RPMI7951 (cell line): Measurements from ENCODE around the gene CDC42BPG. TPM values are rescaled to one million over a fixed set of nuclear protein-coding genes. Genes with fewer than 3 reads are reported as not detected.
A peak's percentile ranks its signal among the peaks of the same experiment; 100 is the strongest.
"Not testable (repeated sequence)": the region's sequence is repeated elsewhere in the genome, so short reads cannot be mapped to it uniquely, and the experiment has no call there.

Source experiments
- DNase-seq: peaks from one replicate; pipeline ENCODE4 v3.0.0-alpha.2; 2012; ENCODE audit warnings: low read depth
- total RNA-seq: library from RNA; depleted of rRNA; stranded (reverse); fragments of >200 nt; shearing (Covaris generic); gene quantifications from 2 replicates; pipeline ENCODE4 v1.2.3, GENCODE V29; 2014

The CDC42BPG gene
- total RNA-seq, 1 experiment from 2014 or later, result not detected

DNA sequence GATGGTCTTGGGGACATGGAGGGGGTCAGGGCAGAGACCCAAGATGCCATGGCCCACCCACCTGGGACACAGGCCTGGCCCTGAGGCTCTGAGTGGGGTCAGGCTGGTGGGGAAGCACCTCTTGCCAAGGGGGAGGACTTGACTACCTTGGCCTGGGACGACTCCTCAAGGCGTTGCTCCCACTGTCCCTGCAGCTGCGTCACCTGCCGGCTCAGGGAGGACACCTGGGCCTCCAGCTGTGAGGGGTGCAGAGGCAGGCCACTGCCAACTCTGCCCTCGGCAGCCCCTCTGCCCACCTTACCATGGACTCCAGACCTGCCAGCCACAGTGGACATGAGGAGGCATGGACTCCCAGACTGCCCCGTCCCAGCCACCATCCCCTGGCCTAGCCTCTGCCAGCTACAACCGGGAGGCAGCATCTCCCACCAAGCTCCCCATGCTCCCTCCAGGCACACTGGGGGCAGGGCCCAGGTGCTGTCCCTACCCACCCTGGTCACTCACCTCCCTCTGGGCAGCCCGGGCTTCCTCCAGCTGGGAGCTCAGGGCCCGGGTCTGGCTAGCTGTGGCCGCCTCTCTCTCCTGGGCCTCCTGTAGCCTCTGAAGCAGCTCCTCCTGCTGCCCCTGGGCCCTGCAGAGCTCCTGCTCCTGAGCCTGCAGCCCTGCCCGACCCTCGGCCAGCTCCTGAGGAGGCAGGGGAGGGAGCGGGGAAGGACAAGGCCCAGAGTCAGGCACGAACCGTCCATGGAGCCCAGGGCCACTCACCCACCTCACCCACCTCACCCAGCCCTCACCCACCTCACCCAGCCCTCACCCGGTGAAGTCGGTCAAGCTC is 8.6 kb downstream of the CDC42BPG start:
- no peak for DNase-seq

DNA sequence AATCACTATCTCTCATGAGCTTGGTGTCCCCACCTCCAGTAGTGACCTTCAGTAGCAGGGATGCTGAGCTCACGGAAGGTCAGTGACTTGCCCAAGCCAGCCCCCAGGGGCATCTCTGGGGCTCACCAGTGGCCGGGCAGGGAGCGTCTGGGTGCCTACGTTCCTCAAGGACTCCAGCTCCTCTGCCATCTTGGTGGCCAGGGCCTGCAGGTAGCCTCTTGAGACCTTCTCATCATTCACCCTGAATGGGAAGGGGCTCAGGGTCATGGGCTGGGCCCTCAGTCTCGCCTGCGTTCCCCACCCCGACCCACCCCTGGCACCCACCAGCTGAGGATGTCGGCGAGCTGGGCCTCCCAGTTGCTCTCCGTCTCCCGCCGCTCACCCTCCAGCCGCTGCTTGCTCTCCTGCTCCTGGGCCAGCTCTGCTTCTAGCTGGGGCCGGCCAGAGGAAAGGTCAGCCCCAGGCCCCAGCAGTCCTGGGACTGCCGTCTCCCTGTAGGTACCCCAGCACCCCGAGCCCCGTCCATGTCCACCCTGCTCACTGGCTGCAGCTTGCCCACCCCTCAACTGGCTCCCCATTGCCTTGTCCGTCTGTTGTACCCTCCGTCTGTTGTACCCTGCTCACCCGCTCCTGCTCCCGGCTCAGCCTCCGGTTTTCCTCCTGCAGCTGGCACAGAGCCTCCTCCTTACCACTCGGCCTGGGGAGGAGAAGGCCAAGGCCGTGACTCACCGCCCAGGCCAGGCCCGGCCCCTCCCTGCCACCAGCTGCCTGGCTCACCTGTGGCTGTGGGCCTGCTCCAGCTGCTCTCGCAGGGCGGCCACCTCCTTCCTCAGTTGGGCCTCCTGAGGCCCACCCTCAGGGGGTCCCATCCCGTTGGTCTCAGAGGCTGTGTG is 9.5 kb downstream of the CDC42BPG start:
- peak; percentile 69 for DNase-seq

DNA sequence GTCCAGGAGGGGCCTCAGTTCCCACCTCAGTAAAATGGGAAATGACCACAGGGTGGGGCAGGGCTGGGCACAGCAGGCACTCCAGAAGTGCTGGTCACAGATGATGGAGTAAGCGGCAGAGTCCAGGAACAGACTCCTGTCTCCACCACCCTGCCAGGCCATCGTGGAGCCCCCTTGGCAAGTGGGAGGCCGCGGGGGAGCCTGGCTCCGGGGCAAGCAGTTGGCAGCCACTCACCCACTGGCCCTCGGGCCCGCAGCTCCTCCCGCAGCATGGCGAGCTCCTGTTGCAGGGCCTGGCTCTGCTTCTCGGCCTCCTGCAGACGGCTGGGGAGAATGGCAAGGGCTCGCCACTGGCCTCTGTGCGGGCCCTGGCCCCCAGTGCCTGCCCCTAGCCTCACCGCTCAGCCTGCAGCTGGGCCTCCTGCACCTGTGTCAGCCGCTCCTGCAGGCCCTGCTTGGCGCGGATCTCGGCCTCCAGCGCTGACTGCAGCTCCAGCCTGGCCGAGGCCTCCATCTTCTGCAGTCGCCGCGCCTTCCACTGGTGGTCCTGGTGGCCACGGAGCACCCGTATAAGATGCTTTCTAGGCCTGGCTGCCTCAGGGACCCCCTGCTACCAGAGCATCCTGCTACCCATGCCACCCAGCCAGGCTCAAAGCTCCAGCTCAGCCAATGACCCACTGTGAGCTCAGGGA is 10.3 kb downstream of the CDC42BPG start:
- no peak for DNase-seq

DNA sequence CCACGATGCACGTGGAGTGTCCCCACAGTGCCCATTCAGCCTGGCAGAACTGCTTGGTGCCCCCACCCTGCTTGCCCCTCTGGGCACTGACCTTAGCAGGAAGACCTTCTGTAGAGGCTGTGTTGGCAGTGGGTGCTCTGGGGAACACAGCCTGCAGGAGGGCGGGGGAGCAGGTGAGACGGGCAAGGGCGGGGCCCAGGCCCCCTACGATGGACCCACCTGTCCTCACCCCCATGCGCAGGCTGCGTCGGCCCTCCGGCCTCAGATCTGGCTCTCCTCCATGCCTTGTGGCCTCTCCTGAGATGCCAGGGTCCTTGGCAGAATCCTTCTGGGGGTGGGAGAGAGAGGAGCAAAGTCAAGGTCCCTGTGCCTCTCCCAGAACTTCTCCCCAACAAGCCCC is 10.9 kb downstream of the CDC42BPG start:
- no peak for DNase-seq

DNA sequence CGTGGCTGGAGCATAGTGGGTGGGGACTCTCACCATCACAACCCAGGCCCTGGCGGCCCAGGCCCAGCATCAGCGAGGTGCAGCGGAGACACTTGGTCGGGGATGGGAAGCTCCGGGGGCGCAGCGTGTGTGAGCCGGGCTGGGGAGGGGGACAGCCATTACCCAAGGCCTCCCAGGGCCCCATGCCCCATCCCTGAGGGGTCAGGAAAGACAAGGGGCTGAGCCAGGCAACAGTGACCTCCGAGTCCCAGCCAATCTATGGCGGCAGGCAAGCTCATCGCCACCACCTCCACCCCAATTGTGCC is 11.3 kb downstream of the CDC42BPG start:
- no peak for DNase-seq

DNA sequence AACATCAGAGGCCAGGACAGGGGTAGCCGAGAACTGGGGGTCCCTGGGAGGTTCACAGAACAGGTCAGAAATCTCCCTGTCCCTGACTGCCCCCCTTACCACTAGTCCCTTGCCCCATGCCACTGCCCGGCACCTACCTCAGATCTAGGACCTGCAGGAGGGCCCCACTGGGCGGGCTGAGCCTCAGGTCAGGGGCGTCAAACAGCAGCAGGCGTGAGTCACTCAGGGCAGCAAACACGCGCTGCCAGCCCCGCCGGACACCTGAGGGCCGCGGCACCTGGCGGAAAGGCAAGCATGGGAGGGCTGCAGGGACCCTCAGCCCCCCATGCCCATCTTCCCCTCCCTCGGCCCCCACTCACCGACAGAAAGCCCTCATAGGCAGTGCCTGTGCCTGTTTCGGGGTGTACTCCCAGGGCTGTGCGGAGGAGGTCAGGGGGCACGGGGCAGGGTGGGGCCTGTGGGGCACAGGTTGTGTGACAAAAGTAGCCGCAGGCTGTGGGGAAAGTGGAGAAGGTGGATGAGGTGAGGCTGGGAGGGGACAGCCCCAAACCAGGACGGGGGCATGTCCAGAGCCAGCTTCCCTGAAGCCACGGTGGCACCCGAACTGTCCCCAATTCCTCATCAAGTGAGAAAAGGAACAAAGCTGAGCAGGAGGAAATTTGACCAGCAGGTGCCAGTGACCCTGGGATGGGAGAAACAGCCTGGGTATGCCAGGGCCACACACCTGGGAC is 11.8 kb downstream of the CDC42BPG start:
- DNase-seq, result no peak

DNA sequence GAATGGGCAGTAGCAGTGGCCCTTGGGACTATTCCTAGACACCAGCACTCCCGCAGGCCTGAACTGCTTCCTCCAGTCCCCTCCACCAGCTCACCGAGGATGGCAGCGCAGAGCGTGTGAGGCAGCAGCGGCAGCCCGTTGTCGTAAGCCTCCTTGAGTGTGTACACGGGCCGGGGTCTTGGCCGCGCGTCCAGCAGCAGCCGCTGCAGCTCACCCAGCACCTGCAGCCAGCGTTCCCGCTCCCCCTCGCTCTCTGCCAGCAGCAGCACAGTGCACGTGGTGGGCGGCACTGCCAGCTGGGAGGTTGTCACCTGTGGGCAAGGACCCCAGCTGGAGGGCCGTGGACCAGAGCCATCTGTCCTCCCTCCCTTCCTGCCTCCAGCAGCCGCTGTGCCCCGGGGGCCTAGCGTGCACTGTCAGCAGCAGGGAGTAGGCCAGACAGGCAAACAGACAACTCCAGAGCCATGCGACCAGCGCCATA is 13.0 kb downstream of the CDC42BPG start:
- no peak for DNase-seq

DNA sequence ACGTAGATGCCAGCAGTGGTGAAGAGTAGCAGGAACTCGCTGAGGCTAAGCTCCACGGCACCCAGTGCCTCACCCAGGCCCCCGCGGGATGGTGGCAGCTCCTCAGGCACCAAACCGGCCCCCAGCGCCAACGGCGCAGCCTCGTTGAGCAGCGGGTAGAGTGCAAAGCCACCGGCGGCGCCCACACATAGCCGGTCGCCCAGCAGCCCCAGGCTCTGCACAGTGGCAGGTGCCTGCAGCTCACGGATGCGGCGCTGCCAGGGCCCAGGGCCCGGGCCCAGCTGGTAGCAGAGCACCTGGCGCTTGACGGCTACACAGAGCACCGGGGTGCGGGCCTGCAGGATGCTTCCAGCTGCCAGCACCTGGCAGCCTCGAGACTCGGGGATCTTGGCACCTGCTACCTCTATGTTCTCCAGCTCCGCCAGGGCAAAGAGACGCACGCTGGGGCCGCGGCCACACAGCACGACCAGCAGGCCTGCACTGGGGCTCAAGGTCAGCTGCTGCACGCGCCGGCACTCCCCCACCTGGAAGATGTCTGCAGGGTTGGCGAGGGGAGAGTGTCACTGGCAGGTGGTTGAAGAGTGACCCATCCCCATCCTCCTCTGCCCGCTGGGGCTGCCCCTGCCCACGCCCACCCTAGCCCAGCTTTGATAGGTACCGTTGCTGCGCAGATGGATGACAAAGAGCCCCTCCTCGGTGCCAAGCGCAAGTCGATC is 14.8 kb downstream of the CDC42BPG start:
- DNase-seq, result no peak

DNA sequence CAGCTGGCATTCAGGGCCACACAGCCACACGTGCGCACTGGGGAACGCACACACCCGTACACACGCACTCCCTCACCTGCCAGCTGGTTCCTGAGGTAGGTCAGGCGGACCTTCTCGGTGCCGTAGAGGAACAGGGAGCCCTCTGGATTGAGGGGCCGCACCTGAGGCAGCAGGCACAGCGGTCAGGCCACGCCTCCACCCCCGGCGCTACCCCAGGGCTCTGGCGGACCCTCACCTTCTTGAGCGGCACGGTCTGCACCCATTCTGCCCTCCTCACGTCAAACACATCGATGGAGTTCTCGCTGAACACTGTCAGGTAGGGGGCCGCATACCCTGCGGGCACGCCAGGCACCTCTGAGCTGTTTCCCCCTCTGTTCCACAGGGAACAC is 17.0 kb downstream of the CDC42BPG start:
- no peak for DNase-seq

DNA sequence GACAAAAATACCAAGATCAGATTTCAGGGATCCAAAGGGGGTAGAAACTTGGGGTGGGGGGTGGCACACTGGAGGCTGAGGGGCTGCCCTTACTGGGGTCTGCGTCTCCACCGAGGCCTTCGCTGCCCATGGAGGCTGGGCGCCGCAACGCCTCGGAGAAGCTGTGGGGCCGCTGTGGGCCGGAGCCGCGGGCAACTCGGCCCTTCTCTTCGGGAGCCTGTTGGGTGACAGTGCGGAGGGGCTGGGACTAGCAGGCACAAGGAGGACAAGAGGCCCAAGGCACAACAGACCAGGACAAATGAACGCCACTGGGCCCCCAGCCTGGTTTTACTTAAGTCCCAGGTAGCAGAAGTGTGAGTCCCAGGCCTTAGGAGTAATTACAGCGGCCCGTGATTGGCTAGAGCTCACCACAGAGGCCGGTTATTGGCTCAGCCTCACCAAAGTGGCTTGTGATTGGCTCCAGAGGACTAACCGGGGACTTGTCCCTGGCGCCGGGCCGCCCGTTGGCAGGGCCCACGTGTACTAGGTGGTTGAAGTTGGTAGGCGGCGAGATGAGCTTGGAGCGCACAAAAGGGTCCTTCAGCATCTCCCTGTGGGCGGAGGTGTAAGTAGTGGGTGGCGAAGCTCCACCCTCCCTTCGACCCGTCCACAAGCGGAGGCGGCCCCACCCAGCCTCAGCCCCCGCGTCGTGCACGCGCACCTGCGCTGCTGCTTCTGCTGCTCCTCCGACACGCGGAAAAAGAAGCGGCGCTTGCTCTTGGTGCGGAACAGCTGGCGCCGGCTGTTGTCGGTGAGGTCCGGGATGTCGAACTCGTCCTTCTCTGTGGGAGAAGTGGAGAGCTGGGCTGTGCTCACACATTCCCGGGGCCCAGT is 17.6 kb downstream of the CDC42BPG start:
- no peak for DNase-seq

DNA sequence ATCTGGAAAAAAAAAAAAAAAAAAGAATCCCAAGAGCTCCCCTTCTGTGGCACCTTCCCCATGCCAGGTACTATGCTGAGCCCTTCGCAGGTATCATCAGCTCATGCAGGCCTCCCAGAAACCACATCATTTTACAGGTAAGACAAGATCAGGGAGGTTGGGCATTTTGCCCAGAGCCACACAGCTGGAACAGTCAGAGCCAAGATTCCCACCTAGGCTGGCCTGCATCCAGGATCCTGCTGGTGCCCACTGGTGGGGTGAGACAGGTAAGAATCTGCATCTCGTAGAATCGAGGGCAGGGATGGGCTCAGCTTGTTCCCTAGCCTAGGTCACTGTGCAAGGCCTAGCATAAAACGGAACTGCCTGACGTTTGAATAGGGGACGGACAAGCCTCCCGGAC is 18.4 kb downstream of the CDC42BPG start:
- no peak for DNase-seq

DNA sequence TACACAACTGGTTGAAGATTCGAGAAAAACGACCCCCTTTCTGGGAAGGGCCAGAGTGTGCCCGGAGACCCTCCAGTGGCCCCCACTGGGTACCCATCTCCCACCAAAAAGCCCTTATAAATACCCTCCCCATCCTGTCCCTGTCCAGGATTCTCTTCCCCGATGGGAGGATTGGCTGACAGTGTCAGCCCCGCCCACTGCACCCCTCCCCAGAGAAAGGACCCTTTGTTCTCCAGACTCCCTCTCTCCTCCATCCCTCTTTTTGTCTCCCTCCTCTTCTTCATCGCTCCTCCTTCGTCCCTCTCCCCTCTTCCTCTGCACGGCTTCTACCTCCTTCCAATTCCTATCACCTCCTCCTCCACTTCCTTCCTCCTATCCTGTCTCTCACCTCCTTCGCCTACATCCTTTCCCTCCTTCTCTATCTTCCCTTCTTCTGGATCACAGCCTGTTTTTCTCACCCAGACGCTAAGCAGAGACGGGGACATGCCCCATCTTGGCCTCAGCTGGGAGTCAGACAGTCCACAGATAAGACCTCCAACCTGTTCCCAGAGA is 20.8 kb downstream of the CDC42BPG start:
- no peak for DNase-seq

DNA sequence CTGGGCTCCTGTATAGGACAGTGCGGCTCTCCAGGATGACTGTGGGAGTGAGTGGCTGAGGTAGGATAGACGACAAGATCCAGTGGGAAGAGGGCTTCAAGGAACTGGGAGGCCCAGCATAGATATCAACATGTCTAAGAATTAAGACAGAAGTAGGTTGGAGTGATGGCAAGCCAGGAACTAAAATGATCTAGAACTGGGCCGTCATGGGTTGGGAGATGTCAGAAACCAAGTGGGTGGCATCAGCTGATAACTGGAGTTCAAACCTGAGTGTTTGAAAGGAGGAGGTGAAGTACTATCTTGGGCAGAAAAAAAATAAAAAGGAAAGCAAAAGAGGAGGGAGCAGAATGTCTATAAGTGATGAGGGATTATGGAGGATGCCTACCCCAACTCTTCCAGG is 27.0 kb downstream of the CDC42BPG start:
- no peak for DNase-seq

DNA sequence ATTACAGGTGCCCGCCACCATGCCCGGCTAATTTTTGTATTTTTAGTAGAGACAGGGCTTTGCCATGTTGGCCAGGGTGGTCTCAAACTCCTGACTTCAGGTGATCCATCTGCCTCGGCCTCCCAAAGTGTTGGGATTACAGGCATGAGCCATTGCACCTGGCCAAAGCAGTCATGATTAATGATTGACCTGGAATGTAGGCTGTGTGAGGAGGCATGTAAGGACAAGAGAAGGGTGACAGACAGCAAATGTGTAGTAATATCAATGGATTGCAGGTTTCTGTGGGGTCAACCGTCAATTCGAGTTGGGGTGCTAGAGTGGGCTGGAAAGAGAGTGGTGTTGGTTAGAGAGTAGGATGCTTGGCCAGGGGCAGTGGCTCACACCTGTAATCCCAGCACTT is 29.0 kb downstream of the CDC42BPG start:
- DNase-seq, result not testable (repeated sequence)

DNA sequence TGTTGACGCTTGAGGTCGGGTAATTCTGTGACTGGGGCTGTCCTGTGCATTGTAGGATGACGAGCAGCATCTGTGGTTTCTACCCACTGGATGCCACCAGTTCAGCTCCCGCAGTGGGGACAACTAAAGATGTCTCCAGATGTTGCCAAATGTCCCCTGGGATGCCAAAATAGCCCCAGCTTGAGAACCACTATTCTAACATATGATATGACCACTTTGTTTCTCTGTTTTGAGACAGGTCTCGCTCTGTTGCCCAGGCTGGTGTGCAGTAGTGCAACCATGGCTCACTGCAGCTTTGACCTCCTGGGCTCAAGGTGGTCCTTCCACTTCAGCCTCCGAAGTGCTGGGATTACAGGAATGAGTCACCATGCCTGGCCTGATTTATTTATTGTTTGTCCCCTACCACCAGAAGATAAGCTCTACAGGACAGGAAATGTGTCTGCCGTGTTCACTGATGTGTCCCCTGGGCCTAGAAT is 29.7 kb downstream of the CDC42BPG start:
- DNase-seq, result no peak

DNA sequence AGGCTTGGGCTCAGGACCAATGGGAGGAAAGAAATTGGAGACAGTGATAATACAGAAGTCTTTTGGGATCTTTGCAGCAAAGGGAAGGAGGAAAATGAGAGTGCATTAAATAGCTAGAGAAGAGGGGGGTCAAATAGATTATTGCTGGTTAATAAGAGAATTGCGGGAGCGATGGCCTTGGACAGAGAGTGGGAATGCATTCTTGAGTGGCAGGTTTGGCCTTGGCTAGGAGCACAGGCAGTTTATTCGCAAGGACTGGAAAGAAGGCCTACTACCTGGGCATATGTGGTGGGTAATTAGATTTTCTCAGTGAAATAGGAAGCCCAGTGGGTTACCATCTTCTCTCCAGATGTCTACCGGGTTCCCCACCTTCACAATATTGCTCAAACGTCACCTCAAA is 30.6 kb downstream of the CDC42BPG start:
- DNase-seq, result no peak

DNA sequence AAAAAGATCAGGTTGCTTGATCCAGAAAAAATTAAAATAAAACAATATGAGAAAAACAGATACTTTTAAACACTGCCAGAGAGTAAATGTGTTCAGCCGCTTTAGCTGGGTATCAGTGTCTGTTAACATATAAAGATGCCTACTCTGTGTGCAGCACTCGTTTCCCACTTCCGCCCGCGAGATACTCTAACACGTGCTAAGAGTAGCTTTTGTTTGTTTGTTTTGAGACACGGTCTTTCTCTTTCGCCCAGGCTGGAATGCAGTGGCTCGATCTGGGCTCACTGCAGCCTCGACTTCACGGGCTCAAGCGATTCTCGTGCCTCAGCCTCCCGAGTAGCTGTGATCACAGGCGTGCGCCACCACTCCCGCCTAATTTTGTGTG is 33.6 kb downstream of the CDC42BPG start:
- DNase-seq, result no peak

DNA sequence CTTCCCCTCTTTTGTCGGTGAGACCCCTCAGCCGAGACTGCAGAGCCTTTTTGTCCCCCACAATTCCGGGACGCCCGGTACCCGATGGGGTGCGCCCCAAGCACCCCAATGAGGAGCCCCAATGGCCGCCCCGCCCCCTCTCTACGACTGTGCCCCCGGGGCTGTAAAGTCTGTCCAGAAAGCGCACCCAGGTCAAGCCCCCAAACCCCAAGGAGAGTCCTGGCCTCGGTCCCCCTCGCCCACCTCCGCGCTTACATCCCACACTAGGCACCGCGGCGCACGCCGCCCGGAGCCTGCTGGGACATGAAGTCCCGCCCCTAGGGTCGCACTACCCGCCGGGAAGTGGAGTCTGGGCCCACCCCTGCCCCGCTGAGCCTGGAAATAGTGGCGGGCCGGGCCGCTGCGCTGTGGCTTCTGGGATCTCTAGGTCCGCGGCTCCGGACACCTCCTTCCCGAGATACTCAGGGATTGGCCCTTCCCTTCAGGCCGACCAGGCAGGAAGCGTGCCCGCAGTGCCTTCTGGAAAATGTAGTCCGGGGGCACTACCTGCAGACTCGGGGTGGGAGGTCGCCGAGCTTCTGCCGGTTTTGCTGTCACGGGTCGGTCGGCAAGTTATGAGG is 34.1 kb downstream of the CDC42BPG start, which contains the start of gene MEN1:
TSS of gene MEN1 (minus strand) at position 281 of the 620 bp plus-strand sequence. CDS start 442 bp downstream, outside the sequence.
- DNase-seq, result peak; percentile 95

DNA sequence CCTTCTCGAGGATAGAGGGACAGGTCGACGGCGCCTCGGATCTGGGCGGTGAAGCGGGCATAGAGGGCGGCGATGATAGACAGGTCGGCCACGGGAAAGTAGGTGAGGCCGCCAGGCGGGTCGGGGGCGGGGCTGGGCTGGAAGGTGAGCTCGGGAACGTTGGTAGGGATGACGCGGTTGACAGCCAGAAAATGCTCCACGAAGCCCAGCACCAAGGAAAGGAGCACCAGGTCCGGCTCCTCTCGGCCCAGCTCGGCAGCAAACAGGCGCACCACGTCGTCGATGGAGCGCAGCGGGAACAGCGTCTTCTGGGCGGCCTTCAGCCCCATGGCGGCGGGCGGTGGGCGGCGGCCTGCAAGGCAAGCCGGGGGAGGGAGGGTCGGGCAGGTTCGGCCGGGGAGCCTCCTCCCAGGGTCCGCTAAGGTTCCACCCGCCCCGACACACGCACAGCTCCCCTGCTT is 34.6 kb downstream of the CDC42BPG start:
- no peak for DNase-seq
